Panc1 (cell line): ENCODE measurements around the gene NAPA. TPM values are rescaled to one million over a fixed set of nuclear protein-coding genes. Genes with fewer than 3 reads are reported as not detected.
A peak's percentile ranks its signal among the peaks of the same experiment; 100 is the strongest.

Source experiments
- ATAC-seq: fragments of 200-7000 bp; cut with Tn5 transposase; 2 replicates; pipeline ENCODE4 v1.9.1; 2020; ENCODE audit warnings: mild to moderate bottlenecking, moderate library complexity
- BruUV-seq: library from RNA; stranded (reverse); fragments of 400-500 nt; replicated peaks from 2 replicates; lab custom pipeline; 2021; lab: Mats Ljungman, UMichigan
- CTCF ChIA-PET: fragments of 300-600 bp; sonication (Branson Sonifier 250); formaldehyde crosslinking; loops from one replicate; lab custom pipeline; 2022; ENCODE audit warnings: antibody characterized with exemption; lab: Charles Lee
- POLR2A ChIA-PET: fragments of 300-600 bp; sonication (Branson Sonifier 250); formaldehyde crosslinking; loops from one replicate; lab custom pipeline; 2022; ENCODE audit warnings: antibody characterized with exemption; lab: Charles Lee
- DNase-seq: peaks from one replicate; pipeline ENCODE4 v3.0.0-alpha.2; 2010; ENCODE audit warnings: low read depth, low spot score
- H3K27ac ChIP-seq: 2 replicates; pipeline ENCODE4 v1.5.1; 2011; ENCODE audit warnings: mild to moderate bottlenecking, low read length, inconsistent platforms
- H3K27me3 ChIP-seq: fragments of 200-500 bp; sonication (Bioruptor generic); 2 replicates; pipeline ENCODE4 v1.6.0; 2014; ENCODE audit warnings: low read length, inconsistent platforms; ENCODE audit not compliant: control insufficient read depth, insufficient read depth
- H3K36me3 ChIP-seq: fragments of 200-500 bp; sonication (Bioruptor generic); 2 replicates; pipeline ENCODE4 v1.5.1; 2014; ENCODE audit warnings: inconsistent platforms, mild to moderate bottlenecking, low read length, moderate library complexity; ENCODE audit not compliant: control insufficient read depth, insufficient read depth
- H3K4me1 ChIP-seq: 2 replicates; pipeline ENCODE4 v1.5.1; 2011; ENCODE audit warnings: inconsistent platforms, mild to moderate bottlenecking, low read length, moderate library complexity; ENCODE audit not compliant: control insufficient read depth, insufficient read depth
- H3K4me3 ChIP-seq, 2 experiments: 2 replicates each; pipeline ENCODE4 v1.5.1; 2011 to 2012; ENCODE audit warnings: low read depth in 2 of 2, low read length in 2 of 2, mild to moderate bottlenecking in 2 of 2, inconsistent platforms in 1 of 2, moderate library complexity in 1 of 2
- H3K9me3 ChIP-seq: fragments of 200-500 bp; sonication (Bioruptor generic); 2 replicates; pipeline ENCODE4 v1.5.1; 2014; ENCODE audit warnings: low read depth, mild to moderate bottlenecking, inconsistent platforms, low read length, moderate library complexity; ENCODE audit not compliant: control insufficient read depth, insufficient read depth
- CTCF ChIP-seq: fragments of 450-650 bp; IDR thresholded peaks from 2 replicates; pipeline ENCODE4 v1.5.1; 2017; ENCODE audit warnings: mild to moderate bottlenecking
- POLR2AphosphoS5 ChIP-seq: IDR thresholded peaks from 2 replicates; pipeline ENCODE4 v1.6.1; 2012; ENCODE audit warnings: mild to moderate bottlenecking, low read depth, low read length, moderate library complexity
- SIN3A ChIP-seq: IDR thresholded peaks from 2 replicates; pipeline ENCODE4 v1.6.1; 2012; ENCODE audit warnings: low read depth, mild to moderate bottlenecking, low read length, moderate library complexity, borderline replicate concordance; ENCODE audit not compliant: insufficient read depth
- TCF7L2 ChIP-seq: IDR thresholded peaks from 2 replicates; pipeline ENCODE4 v1.6.1; 2011; ENCODE audit warnings: mild to moderate bottlenecking, low read depth, low read length, inconsistent platforms
- in situ Hi-C: cut with HindIII; loops from 2 replicates; pipeline ENCODE4 v1.10.0; 2016; ENCODE audit warnings: low sequenced_read_pairs, low pct_unique_long_range_greater_than_20kb
- intact Hi-C: fragments of 100-400 bp; cut with micrococcal nuclease; formaldehyde crosslinking; loops from one replicate; pipeline ENCODE4 v1.10.0; 2022; ENCODE audit not compliant: unreplicated experiment
- total RNA-seq: library from RNA; stranded (reverse); gene quantifications from one replicate; pipeline ENCODE4 v1.2.1, GENCODE V29; 2021; ENCODE audit not compliant: unreplicated experiment
- TF ChIP-seq, protein P1 (sequence below), 2 experiments: IDR thresholded peaks; 2 replicates each; pipeline ENCODE4 v1.6.1; 2011 to 2012; ENCODE audit warnings: low read depth in 2 of 2, control low read depth in 1 of 2, low read length in 1 of 2, mild to moderate bottlenecking in 1 of 2, moderate library complexity in 1 of 2; ENCODE audit not compliant: insufficient read depth in 1 of 2

NAPA gene
- total RNA-seq, 1 experiment from 2014 or later = 71.0 TPM

GRCh38 chr19:47518139-47518538 lies 3.3 kb upstream of the NAPA start:
- ChIA-PET CTCF (no interaction called here), POLR2A (no interaction called here)
- H3K27me3 ChIP-seq = no peaks in the 10 kb centered on the region
- no peaks in the 10 kb centered on the region for H3K9me3 ChIP-seq
- BruUV-seq = no TSS peak
- in situ Hi-C loops (no loop called here), intact Hi-C loops (loop anchor here (10.0 kb wide), 1 partner anchor 87 kb away; the partner anchor contains the start of gene BICRA)
- peaks cover 5% of the 10 kb centered on the region; the same call in 1 of the 2 replicates for H3K4me1 ChIP-seq
- no peak for DNase-seq
- H3K36me3 ChIP-seq = no peaks in the 10 kb centered on the region; the same call in 1 of the 2 replicates
- no peak for TF ChIP-seq CTCF
- no peak for TF ChIP-seq TCF7L2
- TF ChIP-seq POLR2AphosphoS5 = no peak
- no peak for TF ChIP-seq SIN3A
- TF ChIP-seq, protein P1, sequence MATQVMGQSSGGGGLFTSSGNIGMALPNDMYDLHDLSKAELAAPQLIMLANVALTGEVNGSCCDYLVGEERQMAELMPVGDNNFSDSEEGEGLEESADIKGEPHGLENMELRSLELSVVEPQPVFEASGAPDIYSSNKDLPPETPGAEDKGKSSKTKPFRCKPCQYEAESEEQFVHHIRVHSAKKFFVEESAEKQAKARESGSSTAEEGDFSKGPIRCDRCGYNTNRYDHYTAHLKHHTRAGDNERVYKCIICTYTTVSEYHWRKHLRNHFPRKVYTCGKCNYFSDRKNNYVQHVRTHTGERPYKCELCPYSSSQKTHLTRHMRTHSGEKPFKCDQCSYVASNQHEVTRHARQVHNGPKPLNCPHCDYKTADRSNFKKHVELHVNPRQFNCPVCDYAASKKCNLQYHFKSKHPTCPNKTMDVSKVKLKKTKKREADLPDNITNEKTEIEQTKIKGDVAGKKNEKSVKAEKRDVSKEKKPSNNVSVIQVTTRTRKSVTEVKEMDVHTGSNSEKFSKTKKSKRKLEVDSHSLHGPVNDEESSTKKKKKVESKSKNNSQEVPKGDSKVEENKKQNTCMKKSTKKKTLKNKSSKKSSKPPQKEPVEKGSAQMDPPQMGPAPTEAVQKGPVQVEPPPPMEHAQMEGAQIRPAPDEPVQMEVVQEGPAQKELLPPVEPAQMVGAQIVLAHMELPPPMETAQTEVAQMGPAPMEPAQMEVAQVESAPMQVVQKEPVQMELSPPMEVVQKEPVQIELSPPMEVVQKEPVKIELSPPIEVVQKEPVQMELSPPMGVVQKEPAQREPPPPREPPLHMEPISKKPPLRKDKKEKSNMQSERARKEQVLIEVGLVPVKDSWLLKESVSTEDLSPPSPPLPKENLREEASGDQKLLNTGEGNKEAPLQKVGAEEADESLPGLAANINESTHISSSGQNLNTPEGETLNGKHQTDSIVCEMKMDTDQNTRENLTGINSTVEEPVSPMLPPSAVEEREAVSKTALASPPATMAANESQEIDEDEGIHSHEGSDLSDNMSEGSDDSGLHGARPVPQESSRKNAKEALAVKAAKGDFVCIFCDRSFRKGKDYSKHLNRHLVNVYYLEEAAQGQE (IDR thresholded peaks at IDR 0.05; ENCODE audit: insufficient read depth in 1 of 2, low read depth in 2 of 2, low read length in 1 of 2) = no peak
- no peak overlapping the region for H3K4me3 ChIP-seq
- H3K27ac ChIP-seq = no peak overlapping the region
- no peak for ATAC-seq

- no peak for DNase-seq
- Histone ChIP-seq H3K36me3 (no peaks in the 10 kb centered on the region; the same call in 1 of the 2 replicates), H3K9me3 (no peaks in the 10 kb centered on the region), H3K27me3 (no peaks in the 10 kb centered on the region), H3K4me1 (peaks cover 22% of the 10 kb centered on the region), H3K4me3 (peak overlapping the region; percentile 90 to 98), H3K27ac (peak overlapping the region; percentile 89)
- intact Hi-C loops (loop anchor here (10.0 kb wide), 1 partner anchor 90 kb away; the partner anchor contains the start of gene BICRA), in situ Hi-C loops (no loop called here)
- POLR2A ChIA-PET = interaction anchor here (0.7 kb wide), 1 partner anchor 24 kb away, joined by 3 read pairs; no protein-coding TSS in a partner anchor
- no TSS peak for BruUV-seq
- CTCF ChIA-PET = no interaction called here
- TF ChIP-seq, protein P1 (IDR thresholded peaks at IDR 0.05; ENCODE audit: insufficient read depth in 1 of 2, low read depth in 2 of 2, low read length in 1 of 2) = no peak
- TF ChIP-seq POLR2AphosphoS5 (no peak), TCF7L2 (no peak), CTCF (no peak), SIN3A (no peak)
- ATAC-seq = no peak
Observed at GRCh38 chr19:47514151-47514868, 553 bp downstream of the NAPA start.
